Measurements from ENCODE around the gene SPRR3. TPM values are rescaled to one million over a fixed set of nuclear protein-coding genes. Genes with fewer than 3 reads are reported as not detected.

Gene SPRR3
- total RNA-seq, 3 donors from 2014 or later (not counting 1 experiment from before 2014, with no cell fraction given): not detected

DNA sequence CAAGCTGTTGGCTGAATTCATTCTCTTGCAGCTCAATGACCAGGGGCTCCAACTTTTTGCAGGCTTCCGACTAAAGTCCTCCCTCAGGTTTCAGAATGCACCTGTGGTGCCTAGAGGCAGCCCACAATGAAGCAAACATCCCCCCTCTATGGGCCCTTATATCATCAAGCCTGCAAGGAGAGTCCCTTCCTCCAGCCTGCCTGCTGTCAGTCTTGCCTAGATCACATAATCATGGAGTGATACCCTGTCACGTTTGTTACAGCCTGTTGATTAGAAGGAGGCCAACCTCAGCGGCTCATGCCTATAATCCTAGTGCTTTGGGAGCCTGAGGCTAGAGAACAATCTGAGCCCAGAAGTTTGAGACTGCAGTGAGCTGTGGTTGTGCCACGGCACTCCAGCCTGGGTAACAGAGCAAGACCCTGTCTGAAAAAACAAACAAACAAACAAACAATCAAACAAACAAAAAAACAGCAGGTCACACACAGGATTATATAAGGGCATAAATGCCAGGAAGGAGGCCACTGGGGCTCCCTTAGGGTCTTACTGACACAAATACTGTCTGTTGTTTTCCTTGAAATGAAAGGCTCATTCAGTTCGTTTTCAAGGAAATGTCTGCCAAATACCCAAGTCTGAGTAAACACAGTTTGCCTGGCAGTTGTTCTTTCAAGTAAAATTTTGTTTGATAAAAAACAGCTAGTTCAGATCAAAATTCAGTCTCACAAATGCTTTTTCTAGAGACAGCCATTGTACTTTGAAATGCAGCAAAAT lies 4.7 kb upstream of the SPRR3 start:
- ATAC-seq: no peak
- Mint-ChIP-seq H3K9me3 (peaks cover 0 to 2% of the 10 kb centered on the region in 2 donors), H3K36me3 (no peaks in the 10 kb centered on the region), H3K4me1 (no peaks in the 10 kb centered on the region), H3K27me3 (ENCODE audit: low read depth in 2 of 2) (peaks cover 14 to 31% of the 10 kb centered on the region in 2 donors), H3K4me3 (no peak overlapping the region), H3K27ac (no peak overlapping the region)
- TF ChIP-seq, protein P1, sequence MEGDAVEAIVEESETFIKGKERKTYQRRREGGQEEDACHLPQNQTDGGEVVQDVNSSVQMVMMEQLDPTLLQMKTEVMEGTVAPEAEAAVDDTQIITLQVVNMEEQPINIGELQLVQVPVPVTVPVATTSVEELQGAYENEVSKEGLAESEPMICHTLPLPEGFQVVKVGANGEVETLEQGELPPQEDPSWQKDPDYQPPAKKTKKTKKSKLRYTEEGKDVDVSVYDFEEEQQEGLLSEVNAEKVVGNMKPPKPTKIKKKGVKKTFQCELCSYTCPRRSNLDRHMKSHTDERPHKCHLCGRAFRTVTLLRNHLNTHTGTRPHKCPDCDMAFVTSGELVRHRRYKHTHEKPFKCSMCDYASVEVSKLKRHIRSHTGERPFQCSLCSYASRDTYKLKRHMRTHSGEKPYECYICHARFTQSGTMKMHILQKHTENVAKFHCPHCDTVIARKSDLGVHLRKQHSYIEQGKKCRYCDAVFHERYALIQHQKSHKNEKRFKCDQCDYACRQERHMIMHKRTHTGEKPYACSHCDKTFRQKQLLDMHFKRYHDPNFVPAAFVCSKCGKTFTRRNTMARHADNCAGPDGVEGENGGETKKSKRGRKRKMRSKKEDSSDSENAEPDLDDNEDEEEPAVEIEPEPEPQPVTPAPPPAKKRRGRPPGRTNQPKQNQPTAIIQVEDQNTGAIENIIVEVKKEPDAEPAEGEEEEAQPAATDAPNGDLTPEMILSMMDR (IDR thresholded peaks at IDR 0.05): no peak
- no peaks in the 10 kb centered on the region for H3K36me3 ChIP-seq (ENCODE audit: control insufficient read depth, insufficient read depth, low read length)
- H3K4me1 ChIP-seq (ENCODE audit: control insufficient read depth, insufficient read depth, low read length): no peaks in the 10 kb centered on the region
- no peak overlapping the region for H3K4me3 ChIP-seq (ENCODE audit: low read length)
- intact Hi-C loops (cut with micrococcal nuclease): no loop called here
- H3K27ac ChIP-seq (ENCODE audit: low read length): no peak overlapping the region
- no peaks in the 10 kb centered on the region for H3K9me3 ChIP-seq (ENCODE audit: control insufficient read depth, insufficient read depth, low read length)
- 42% methylated on average over 5 of the region's 5 CpGs for WGBS (ENCODE audit: insufficient coverage)
- no peaks in the 10 kb centered on the region for H3K27me3 ChIP-seq (ENCODE audit: control insufficient read depth, insufficient read depth, low read length)
- DNase-seq: no peak

- ATAC-seq: no peak
- H3K27ac Mint-ChIP-seq: no peak overlapping the region
- Histone ChIP-seq H3K9me3 (ENCODE audit: control insufficient read depth, insufficient read depth, low read length) (no peaks in the 10 kb centered on the region), H3K4me1 (ENCODE audit: control insufficient read depth, insufficient read depth, low read length) (no peaks in the 10 kb centered on the region), H3K27me3 (ENCODE audit: control insufficient read depth, insufficient read depth, low read length) (no peaks in the 10 kb centered on the region), H3K27ac (ENCODE audit: low read length) (no peak overlapping the region), H3K36me3 (ENCODE audit: control insufficient read depth, insufficient read depth, low read length) (no peaks in the 10 kb centered on the region), H3K4me3 (ENCODE audit: low read length) (no peak overlapping the region)
- TF ChIP-seq, protein P1 (IDR thresholded peaks at IDR 0.05): no peak
- H3K27me3 Mint-ChIP-seq (ENCODE audit: low read depth in 2 of 2): peaks cover 17 to 40% of the 10 kb centered on the region in 2 donors
- H3K4me3 Mint-ChIP-seq: no peak overlapping the region
- intact Hi-C loops (cut with micrococcal nuclease): no loop called here
- no peak for DNase-seq
- peaks cover 0 to 2% of the 10 kb centered on the region in 2 donors for H3K9me3 Mint-ChIP-seq
- no peaks in the 10 kb centered on the region for H3K36me3 Mint-ChIP-seq
- WGBS (ENCODE audit: insufficient coverage): 50% methylated on average over 7 of the region's 7 CpGs
- H3K4me1 Mint-ChIP-seq: no peaks in the 10 kb centered on the region
These were observed 3.6 kb upstream of the SPRR3 start for GRCh38 chr1:152997901-152998300.

- no peaks in the 10 kb centered on the region for H3K36me3 Mint-ChIP-seq
- peaks cover 17 to 40% of the 10 kb centered on the region in 2 donors for H3K27me3 Mint-ChIP-seq (ENCODE audit: low read depth in 2 of 2)
- ATAC-seq: no peak
- H3K9me3 Mint-ChIP-seq: peaks cover 0 to 2% of the 10 kb centered on the region in 2 donors
- no peaks in the 10 kb centered on the region for H3K4me1 Mint-ChIP-seq
- Histone ChIP-seq H3K4me1 (ENCODE audit: control insufficient read depth, insufficient read depth, low read length) (no peaks in the 10 kb centered on the region), H3K36me3 (ENCODE audit: control insufficient read depth, insufficient read depth, low read length) (no peaks in the 10 kb centered on the region), H3K27me3 (ENCODE audit: control insufficient read depth, insufficient read depth, low read length) (no peaks in the 10 kb centered on the region), H3K9me3 (ENCODE audit: control insufficient read depth, insufficient read depth, low read length) (no peaks in the 10 kb centered on the region), H3K27ac (ENCODE audit: low read length) (no peak overlapping the region), H3K4me3 (ENCODE audit: low read length) (no peak overlapping the region)
- no peak overlapping the region for H3K27ac Mint-ChIP-seq
- WGBS (ENCODE audit: insufficient coverage): 90% methylated on average over 4 of the region's 4 CpGs
- no peak overlapping the region for H3K4me3 Mint-ChIP-seq
- TF ChIP-seq, protein P1 (IDR thresholded peaks at IDR 0.05): no peak
- DNase-seq: no peak
- intact Hi-C loops (cut with micrococcal nuclease): no loop called here
These were observed 3.1 kb upstream of the SPRR3 start for GRCh38 chr1:152998476-152998875.

- no peak overlapping the region for H3K27ac Mint-ChIP-seq
These were observed 1.7 kb upstream of the SPRR3 start for GRCh38 chr1:152999818-153000217.

More at GRCh38 chr1:152999818-153000217, 1.7 kb upstream of the SPRR3 start:
- Histone ChIP-seq H3K36me3 (ENCODE audit: control insufficient read depth, insufficient read depth, low read length) (no peaks in the 10 kb centered on the region), H3K4me1 (ENCODE audit: control insufficient read depth, insufficient read depth, low read length) (no peaks in the 10 kb centered on the region), H3K27ac (ENCODE audit: low read length) (no peak overlapping the region), H3K9me3 (ENCODE audit: control insufficient read depth, insufficient read depth, low read length) (no peaks in the 10 kb centered on the region), H3K27me3 (ENCODE audit: control insufficient read depth, insufficient read depth, low read length) (no peaks in the 10 kb centered on the region), H3K4me3 (ENCODE audit: low read length) (no peak overlapping the region)
- intact Hi-C loops (cut with micrococcal nuclease): no loop called here
- ATAC-seq: no peak
- Mint-ChIP-seq H3K27me3 (ENCODE audit: low read depth in 2 of 2) (peaks cover 17 to 28% of the 10 kb centered on the region in 2 donors), H3K9me3 (peaks cover 0 to 2% of the 10 kb centered on the region in 2 donors), H3K4me1 (no peaks in the 10 kb centered on the region), H3K4me3 (no peak overlapping the region), H3K36me3 (no peaks in the 10 kb centered on the region)
- 76% methylated on average over 6 of the region's 6 CpGs for WGBS (ENCODE audit: insufficient coverage)
- TF ChIP-seq, protein P1 (IDR thresholded peaks at IDR 0.05): no peak
- DNase-seq: no peak

Measured in natural killer cell (primary cell).